B cell (primary cell): Measurements from ENCODE around the gene NEUROD6. TPM values are rescaled to one million over a fixed set of nuclear protein-coding genes. Genes with fewer than 3 reads are reported as not detected.

Experiments used
- ATAC-seq: fragments of 200-7000 bp; cut with Tn5 transposase; one replicate; pipeline ENCODE4 v1.10.0; 2021; ENCODE audit warnings: low read depth, mild to moderate bottlenecking, moderate number of reproducible peaks, moderate library complexity
- CTCF ChIA-PET: fragments of 350-600 bp; sonication (Branson Sonifier 250); formaldehyde crosslinking; loops from one replicate; lab custom pipeline; 2021; ENCODE audit warnings: antibody characterized with exemption, inconsistent platforms; lab: Charles Lee
- POLR2A ChIA-PET: fragments of 350-600 bp; sonication (Branson Sonifier 250); formaldehyde crosslinking; loops from one replicate; lab custom pipeline; 2021; ENCODE audit warnings: antibody characterized with exemption; lab: Charles Lee
- DNase-seq: peaks from one replicate; pipeline ENCODE4 v3.0.0; 2013
- H2AFZ ChIP-seq: 2 replicates; pipeline ENCODE4 v1.6.1; 2012; ENCODE audit warnings: mild to moderate bottlenecking, low read depth, low read length; ENCODE audit not compliant: insufficient read depth, poor library complexity, severe bottlenecking
- H3K27ac ChIP-seq, 2 donors: 1 replicate in 1 of 2; 2 replicates in 1 of 2; pipeline ENCODE4 v1.5.1; 2012 to 2013; ENCODE audit warnings: low read length in 2 of 2, mild to moderate bottlenecking in 2 of 2, moderate library complexity in 1 of 2
- H3K27me3 ChIP-seq, 4 experiments: fragments of 200-600 bp in 1 of 4; sonication (generic) in 1 of 4; replicated peaks in 1 of 4; 1 replicate in 2 of 4; 2 replicates in 2 of 4; pipeline versions ENCODE4 v1.6.1 to v1.7.0; 2013 to 2016; ENCODE audit warnings: low read length in 3 of 4, mild to moderate bottlenecking in 2 of 4, mixed read lengths in 1 of 4, moderate library complexity in 1 of 4; ENCODE audit not compliant: insufficient read depth in 4 of 4, control insufficient read depth in 3 of 4; ENCODE audit errors: control extremely low read depth in 1 of 4
- H3K36me3 ChIP-seq, 2 experiments: replicated peaks in 1 of 2; 1 replicate in 1 of 2; 2 replicates in 1 of 2; pipeline versions ENCODE4 v1.6.1 to v1.7.1; 2013; ENCODE audit warnings: low read length in 1 of 2; ENCODE audit not compliant: insufficient read depth in 2 of 2, control insufficient read depth in 1 of 2; ENCODE audit errors: control extremely low read depth in 1 of 2, extremely low read depth in 1 of 2
- H3K4me1 ChIP-seq, 2 donors: fragments of 200-600 bp in 1 of 2; sonication (generic) in 1 of 2; 1 replicate in 1 of 2; 2 replicates in 1 of 2; pipeline versions ENCODE4 v1.5.1 to v1.6.1; 2013 to 2017; ENCODE audit warnings: low read length in 2 of 2; ENCODE audit not compliant: control insufficient read depth in 2 of 2, insufficient read depth in 2 of 2
- H3K4me2 ChIP-seq: replicated peaks from 2 replicates; pipeline ENCODE3; 2012; ENCODE audit warnings: mild to moderate bottlenecking, low read depth, low read length; ENCODE audit not compliant: poor library complexity, severe bottlenecking
- H3K4me3 ChIP-seq, 5 experiments: fragments of 200-600 bp in 1 of 5; sonication (generic) in 1 of 5; 1 replicate in 3 of 5; 2 replicates in 2 of 5; pipeline versions ENCODE4 v1.5.1 to v1.7.0; 2011 to 2016; ENCODE audit warnings: low read length in 4 of 5, mild to moderate bottlenecking in 4 of 5, low read depth in 2 of 5, control low read depth in 1 of 5, moderate library complexity in 1 of 5; ENCODE audit not compliant: insufficient read depth in 1 of 5; ENCODE audit errors: control extremely low read depth in 1 of 5, extremely low read depth in 1 of 5
- H3K79me2 ChIP-seq: fragments of 200-600 bp; sonication (generic); one replicate; pipeline ENCODE4 v1.6.0; 2016; ENCODE audit warnings: low read length; ENCODE audit not compliant: control insufficient read depth, insufficient read depth
- H3K9ac ChIP-seq: fragments of 200-600 bp; sonication (generic); 2 replicates; pipeline ENCODE4 v1.6.1; 2017; ENCODE audit warnings: mild to moderate bottlenecking, low read length, moderate library complexity
- H3K9me3 ChIP-seq, 3 donors: one replicate each; pipeline versions ENCODE4 v1.6.1 to v1.7.1; 2013; ENCODE audit warnings: low read length in 2 of 3; ENCODE audit not compliant: control insufficient read depth in 2 of 3, insufficient read depth in 1 of 3; ENCODE audit errors: control extremely low read depth in 1 of 3
- H4K20me1 ChIP-seq: 2 replicates; pipeline ENCODE4 v1.6.0; 2012; ENCODE audit warnings: mild to moderate bottlenecking, low read length; ENCODE audit not compliant: insufficient read depth, control insufficient read depth, poor library complexity, severe bottlenecking
- H3K27ac Mint-ChIP-seq: one replicate; pipeline ENCODE4 v1.8.0; 2021; ENCODE audit warnings: mixed read lengths
- H3K27me3 Mint-ChIP-seq: one replicate; pipeline ENCODE4 v1.8.0; 2021; ENCODE audit warnings: mixed read lengths
- H3K4me1 Mint-ChIP-seq: one replicate; pipeline ENCODE4 v1.8.0; 2021; ENCODE audit warnings: mixed read lengths
- H3K4me3 Mint-ChIP-seq: one replicate; pipeline ENCODE4 v1.8.0; 2021; ENCODE audit warnings: mixed read lengths
- H3K9me3 Mint-ChIP-seq: one replicate; pipeline ENCODE4 v1.8.0; 2022; ENCODE audit warnings: mixed read lengths; ENCODE audit not compliant: insufficient read depth
- EZH2 ChIP-seq: IDR thresholded peaks from 2 replicates; pipeline ENCODE4 v1.6.1; 2012; ENCODE audit warnings: borderline replicate concordance, low read depth, mild to moderate bottlenecking, moderate library complexity, low read length; ENCODE audit not compliant: insufficient read depth, poor library complexity, severe bottlenecking
- WGBS: methylation state at CpG from one replicate; pipeline ENCODE4 v1.1.5; 2013; ENCODE audit warnings: missing lambda C conversion rate; ENCODE audit not compliant: insufficient coverage; 5-methylcytosine and 5-hydroxymethylcytosine counted together
- intact Hi-C: fragments of 100-400 bp; cut with micrococcal nuclease; formaldehyde crosslinking; loops from one replicate; pipeline ENCODE4 v1.10.0; 2022
- polyA plus RNA-seq: library from polyadenylated mRNA; depleted of rRNA; stranded (reverse); fragments of >200 nt; gene quantifications from 2 replicates; pipeline ENCODE4 v1.2.3, GENCODE V29; 2012
- total RNA-seq, 2 donors: library from RNA; stranded (reverse); fragments of 120-200 nt in 1 of 2; gene quantifications; 1 replicate in 1 of 2; 2 replicates in 1 of 2; pipeline versions ENCODE4 v1.2.3 to v1.2.4, GENCODE V29; 2013 to 2022
- TF ChIP-seq, protein P1 (sequence below): fragments of 200-600 bp; IDR thresholded peaks from one replicate; pipeline ENCODE4 v1.8.0; 2022; ENCODE audit warnings: antibody characterized with exemption, mild to moderate bottlenecking

Gene NEUROD6
- total and polyA plus RNA-seq, 2 donors (not counting 1 experiment from before 2014, with no cell fraction given), result not detected

DNA sequence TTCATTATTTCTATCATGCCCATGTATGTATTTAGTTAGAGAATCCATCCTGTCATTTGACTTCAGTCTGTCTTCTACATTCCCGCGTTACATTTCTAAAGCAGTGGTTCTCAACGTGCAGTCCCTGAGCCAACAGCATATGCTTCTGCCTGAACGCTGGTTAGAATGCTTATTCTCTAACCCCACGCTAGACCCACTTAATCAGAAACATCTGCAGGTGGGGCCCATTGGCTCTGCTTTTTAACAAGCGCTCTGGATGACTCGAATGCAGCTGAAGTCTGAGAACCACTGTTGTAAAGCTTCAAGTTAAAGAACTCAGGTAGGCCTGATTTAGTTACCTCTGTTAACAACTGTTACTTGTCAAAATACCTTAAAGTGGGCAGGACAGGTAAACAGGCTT is 38.2 kb downstream of the NEUROD6 start:
- DNase-seq (no peak), ATAC-seq (no peak)
- no peaks in the 10 kb centered on the region for H3K36me3 ChIP-seq
- no peaks in the 10 kb centered on the region for H3K27me3 ChIP-seq
- H3K79me2 ChIP-seq, result no peaks in the 10 kb centered on the region
- H3K27me3 Mint-ChIP-seq, result no peaks in the 10 kb centered on the region
- H2AFZ ChIP-seq, result no peak overlapping the region
- no peak overlapping the region for H3K4me3 Mint-ChIP-seq
- H3K27ac ChIP-seq, result no peak overlapping the region
- H4K20me1 ChIP-seq, result no peaks in the 10 kb centered on the region
- CTCF ChIA-PET, result no interaction called here
- H3K9me3 ChIP-seq, result no peaks in the 10 kb centered on the region
- 91% methylated on average over 7 of the region's 7 CpGs for WGBS
- H3K4me2 ChIP-seq, result no peak overlapping the region
- H3K9ac ChIP-seq, result no peak overlapping the region
- no peaks in the 10 kb centered on the region for H3K4me1 Mint-ChIP-seq
- H3K4me1 ChIP-seq, result no peaks in the 10 kb centered on the region
- TF ChIP-seq EZH2, result no peak
- TF ChIP-seq, protein P1, sequence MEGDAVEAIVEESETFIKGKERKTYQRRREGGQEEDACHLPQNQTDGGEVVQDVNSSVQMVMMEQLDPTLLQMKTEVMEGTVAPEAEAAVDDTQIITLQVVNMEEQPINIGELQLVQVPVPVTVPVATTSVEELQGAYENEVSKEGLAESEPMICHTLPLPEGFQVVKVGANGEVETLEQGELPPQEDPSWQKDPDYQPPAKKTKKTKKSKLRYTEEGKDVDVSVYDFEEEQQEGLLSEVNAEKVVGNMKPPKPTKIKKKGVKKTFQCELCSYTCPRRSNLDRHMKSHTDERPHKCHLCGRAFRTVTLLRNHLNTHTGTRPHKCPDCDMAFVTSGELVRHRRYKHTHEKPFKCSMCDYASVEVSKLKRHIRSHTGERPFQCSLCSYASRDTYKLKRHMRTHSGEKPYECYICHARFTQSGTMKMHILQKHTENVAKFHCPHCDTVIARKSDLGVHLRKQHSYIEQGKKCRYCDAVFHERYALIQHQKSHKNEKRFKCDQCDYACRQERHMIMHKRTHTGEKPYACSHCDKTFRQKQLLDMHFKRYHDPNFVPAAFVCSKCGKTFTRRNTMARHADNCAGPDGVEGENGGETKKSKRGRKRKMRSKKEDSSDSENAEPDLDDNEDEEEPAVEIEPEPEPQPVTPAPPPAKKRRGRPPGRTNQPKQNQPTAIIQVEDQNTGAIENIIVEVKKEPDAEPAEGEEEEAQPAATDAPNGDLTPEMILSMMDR, result no peak
- intact Hi-C loops, result no loop called here
- no peak overlapping the region for H3K27ac Mint-ChIP-seq
- H3K4me3 ChIP-seq, result no peak overlapping the region
- POLR2A ChIA-PET, result no interaction called here
- no peaks in the 10 kb centered on the region for H3K9me3 Mint-ChIP-seq

DNA sequence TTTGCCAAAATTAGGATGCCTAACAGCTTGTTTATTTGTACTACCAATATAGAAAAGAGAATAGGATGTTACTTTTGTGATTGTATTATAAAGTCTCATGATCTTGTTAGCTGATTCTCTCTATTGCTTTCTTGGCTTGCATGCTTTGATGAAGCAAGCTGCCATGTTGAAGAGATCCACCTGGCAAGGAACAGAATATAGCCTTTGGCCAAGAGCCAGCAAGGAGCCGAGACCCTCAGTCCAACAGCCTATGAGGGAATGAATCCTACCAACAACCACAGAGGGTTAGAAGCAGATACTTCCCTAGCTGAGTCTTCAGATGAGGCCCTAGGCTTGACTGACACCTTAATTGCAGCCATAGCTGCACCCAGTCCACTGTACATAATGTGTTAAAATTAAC is 41.2 kb downstream of the NEUROD6 start:
- Histone ChIP-seq H3K4me3 (no peak overlapping the region), H3K27me3 (no peaks in the 10 kb centered on the region), H3K79me2 (no peaks in the 10 kb centered on the region), H4K20me1 (no peaks in the 10 kb centered on the region), H3K9ac (no peak overlapping the region), H3K27ac (no peak overlapping the region), H3K4me2 (no peak overlapping the region), H3K4me1 (no peaks in the 10 kb centered on the region), H3K36me3 (no peaks in the 10 kb centered on the region), H3K9me3 (no peaks in the 10 kb centered on the region), H2AFZ (no peak overlapping the region)
- POLR2A ChIA-PET, result no interaction called here
- WGBS, result 80% methylated on average over 1 of the region's 1 CpG
- ATAC-seq (no peak), DNase-seq (no peak)
- intact Hi-C loops, result no loop called here
- no peak overlapping the region for H3K27ac Mint-ChIP-seq
- H3K4me1 Mint-ChIP-seq, result no peaks in the 10 kb centered on the region
- no peak overlapping the region for H3K4me3 Mint-ChIP-seq
- TF ChIP-seq, protein P1, result no peak
- TF ChIP-seq EZH2, result no peak
- no peaks in the 10 kb centered on the region for H3K27me3 Mint-ChIP-seq
- no peaks in the 10 kb centered on the region for H3K9me3 Mint-ChIP-seq
- CTCF ChIA-PET, result no interaction called here
